Pancreas (tissue), 10 donors: Measurements from ENCODE around the gene RAD51B. TPM values are rescaled to one million over a fixed set of nuclear protein-coding genes. Genes with fewer than 3 reads are reported as not detected.
A peak's percentile ranks its signal among the peaks of the same experiment; 100 is the strongest.

ENCODE experiments used
- ATAC-seq, 4 donors: fragments of 200-7000 bp; cut with Tn5 transposase; one replicate each; pipeline versions ENCODE4 v1.8.0 to v1.9.1; 2020; ENCODE audit warnings: mild to moderate bottlenecking in 4 of 4, moderate library complexity in 4 of 4
- DNase-seq, 6 donors: peaks; one replicate each; pipeline ENCODE4 v3.0.0-alpha.2; 2020
- FAIRE-seq: peaks from 2 replicates; lab custom pipeline; 2012; peaks lifted over from hg19 to GRCh38; lab: Jason Lieb, UNC
- H3K27ac ChIP-seq, 4 donors: fragments of 200-600 bp; sonication (generic); 1 replicate in 3 of 4; 2 replicates in 1 of 4; pipeline versions ENCODE4 v1.5.0 to v1.8.0; 2020
- H3K27me3 ChIP-seq, 4 donors: fragments of 200-600 bp; one replicate each; pipeline ENCODE4 v1.8.0; 2021
- H3K36me3 ChIP-seq, 3 donors: fragments of 200-600 bp; sonication (generic) in 1 of 3; one replicate each; pipeline versions ENCODE4 v1.5.0 to v1.8.0; 2020 to 2021
- H3K4me1 ChIP-seq, 3 donors: fragments of 200-600 bp; one replicate each; pipeline ENCODE4 v1.8.0; 2021
- H3K4me3 ChIP-seq, 4 donors: fragments of 200-600 bp; sonication (generic) in 2 of 4; one replicate each; pipeline versions ENCODE4 v1.5.0 to v1.8.0; 2020 to 2021
- H3K9me3 ChIP-seq, 4 donors: fragments of 200-600 bp; one replicate each; pipeline ENCODE4 v1.8.0; 2021
- WGBS, 2 donors: extraction: QIAGEN DNeasy Blood & Tissue Kit; methylation state at CpG; one replicate each; pipeline ENCODE4 v1.1.7; 2013; 5-methylcytosine and 5-hydroxymethylcytosine counted together
- intact Hi-C, 3 donors: fragments of 100-400 bp; cut with DNase I; formaldehyde crosslinking; loops; one replicate each; pipeline versions ENCODE4 v1.11.1 to v1.14.2; 2022
- polyA plus RNA-seq, 2 donors: library from polyadenylated mRNA; stranded (reverse); fragments of 200-250 nt; gene quantifications; one replicate each; pipeline ENCODE4 v1.2.3, GENCODE V29; 2013
- total RNA-seq, 6 donors: library from RNA; stranded (reverse); fragmentation: NEBNext Ultra II Directional in 4 of 6; extraction: Animal tissue kit (Norgen Biotek cat#: 25700) in 4 of 6; gene quantifications; one replicate each; pipeline versions ENCODE4 v1.2.1 to v1.2.4, GENCODE V29; 2021 to 2023
- TF ChIP-seq, protein P1 (sequence below), 4 donors: fragments of 200-600 bp; sonication (generic) in 3 of 4; IDR thresholded peaks; one replicate each; pipeline versions ENCODE4 v1.5.0 to v1.8.0; 2021; ENCODE audit warnings: antibody characterized with exemption in 4 of 4
- donor health status: healthy with polysubstance abuse.
- donor health status: DM: no; HTN: no; CAD: no; lungs with moderate emphysema.
- donor health status: DM: no; HTN: no; CAD: no.
- donor health status: control.
- donor health status: control.
- donor health status: Bipolar disorder and iron deficiency.
- donor health status: DM: yes; HTN: yes; CAD: no.
- donor health status: DM: no; HTN: no; CAD: no.
- donor health status: DM: no; HTN: no; CAD: no.
- donor health status: DM: yes; HTN: yes; CAD: no.

The RAD51B gene
- total and polyA plus RNA-seq, 8 donors, result 1.1 to 17.3 (median 5.8) TPM

DNA sequence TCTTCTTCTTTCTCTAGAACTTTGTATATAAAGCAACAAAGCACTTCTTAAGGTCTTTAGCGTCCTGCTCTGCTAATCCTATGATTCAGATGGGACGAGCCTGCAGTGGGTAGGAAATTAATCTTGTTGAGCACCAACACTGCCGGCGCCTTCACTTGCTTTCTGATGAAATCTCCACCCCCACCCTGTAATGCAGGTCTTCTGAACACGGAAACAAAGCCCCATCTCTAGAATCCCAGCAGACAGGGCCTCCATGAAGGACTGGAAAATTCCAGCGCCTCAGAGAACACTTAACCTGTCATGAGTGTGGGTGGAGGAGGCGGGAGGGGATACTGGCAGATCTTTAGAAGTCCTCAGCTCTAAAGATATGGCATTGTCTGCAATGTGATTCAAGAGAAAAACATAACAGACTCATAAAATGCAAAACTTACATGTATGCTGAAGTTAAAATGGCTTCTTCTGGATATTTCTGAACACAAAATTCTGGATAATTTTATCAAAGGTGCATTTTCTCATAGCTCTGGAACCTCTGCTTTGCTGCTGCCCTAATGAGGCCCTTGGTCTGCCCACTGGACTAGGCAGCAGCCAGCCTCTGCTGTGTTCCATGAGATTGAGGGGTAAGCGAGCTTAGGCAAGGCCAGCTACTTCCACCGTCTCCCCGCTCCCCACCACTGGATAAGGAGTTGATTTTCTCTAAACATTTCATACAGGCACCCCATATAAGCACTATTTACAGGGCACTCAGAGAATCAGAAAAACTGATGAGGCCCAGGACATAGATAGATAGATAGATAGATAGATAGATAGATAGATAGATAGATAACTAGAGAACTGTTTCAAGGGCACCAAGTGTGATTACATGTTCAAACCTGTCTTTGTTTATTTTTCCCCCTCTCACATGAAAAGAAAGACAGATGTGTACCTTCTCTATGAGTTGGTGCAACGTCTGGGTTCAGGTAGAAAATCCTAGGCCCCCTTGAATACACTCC, 930.2 kb downstream of the RAD51B start:
- intact Hi-C loops, result no loop called here
- Histone ChIP-seq H3K9me3 (no peaks in the 10 kb centered on the region), H3K4me3 (no peak overlapping the region), H3K27ac (no peak overlapping the region), H3K36me3 (no peaks in the 10 kb centered on the region), H3K4me1 (no peaks in the 10 kb centered on the region), H3K27me3 (no peaks in the 10 kb centered on the region)
- ATAC-seq (peak in 1 of 4 donors; percentile 41), FAIRE-seq (no peak), DNase-seq (no peak)
- WGBS, 2 donors, result 83 to 84% methylated on average over 11 of the region's 11 CpGs
- TF ChIP-seq, protein P1, sequence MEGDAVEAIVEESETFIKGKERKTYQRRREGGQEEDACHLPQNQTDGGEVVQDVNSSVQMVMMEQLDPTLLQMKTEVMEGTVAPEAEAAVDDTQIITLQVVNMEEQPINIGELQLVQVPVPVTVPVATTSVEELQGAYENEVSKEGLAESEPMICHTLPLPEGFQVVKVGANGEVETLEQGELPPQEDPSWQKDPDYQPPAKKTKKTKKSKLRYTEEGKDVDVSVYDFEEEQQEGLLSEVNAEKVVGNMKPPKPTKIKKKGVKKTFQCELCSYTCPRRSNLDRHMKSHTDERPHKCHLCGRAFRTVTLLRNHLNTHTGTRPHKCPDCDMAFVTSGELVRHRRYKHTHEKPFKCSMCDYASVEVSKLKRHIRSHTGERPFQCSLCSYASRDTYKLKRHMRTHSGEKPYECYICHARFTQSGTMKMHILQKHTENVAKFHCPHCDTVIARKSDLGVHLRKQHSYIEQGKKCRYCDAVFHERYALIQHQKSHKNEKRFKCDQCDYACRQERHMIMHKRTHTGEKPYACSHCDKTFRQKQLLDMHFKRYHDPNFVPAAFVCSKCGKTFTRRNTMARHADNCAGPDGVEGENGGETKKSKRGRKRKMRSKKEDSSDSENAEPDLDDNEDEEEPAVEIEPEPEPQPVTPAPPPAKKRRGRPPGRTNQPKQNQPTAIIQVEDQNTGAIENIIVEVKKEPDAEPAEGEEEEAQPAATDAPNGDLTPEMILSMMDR (IDR thresholded peaks at IDR 0.05), result no peak

DNA sequence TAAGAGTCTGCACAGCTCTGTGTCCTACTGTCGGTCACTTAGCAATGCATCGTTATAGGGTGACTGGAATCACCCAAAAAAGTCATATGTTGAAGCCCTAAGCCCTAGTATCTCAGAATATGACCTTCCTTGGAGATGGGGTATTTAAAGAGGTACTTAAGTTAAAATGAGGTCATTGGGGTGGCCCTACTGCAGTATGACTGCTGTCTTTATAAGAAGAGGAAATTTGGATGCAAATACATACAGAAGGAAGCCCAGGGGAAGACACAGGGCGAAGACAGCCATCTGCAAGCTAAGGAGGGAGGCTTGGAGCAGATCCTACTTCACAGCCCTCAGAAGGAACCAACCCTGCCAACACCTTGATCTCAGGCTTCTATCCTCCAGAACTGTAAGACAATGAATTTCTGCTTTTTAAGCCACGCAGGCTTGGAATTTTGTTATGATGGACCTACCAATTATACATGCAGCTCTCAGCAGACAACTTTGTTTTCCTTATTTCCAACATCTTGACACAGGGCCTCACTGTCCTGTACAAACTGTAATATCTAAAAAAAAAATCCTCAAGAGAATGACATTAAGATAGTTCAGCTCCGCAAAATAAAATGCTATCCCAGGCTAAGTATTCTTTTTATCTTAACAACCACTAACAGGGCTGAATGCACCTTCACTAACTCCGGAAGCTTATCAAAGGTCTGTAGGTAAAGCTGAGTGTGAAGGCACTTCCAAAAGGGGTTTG, 932.9 kb downstream of the RAD51B start:
- TF ChIP-seq, protein P1 (IDR thresholded peaks at IDR 0.05), result no peak
- no peak overlapping the region for H3K27ac ChIP-seq
- H3K36me3 ChIP-seq, result no peaks in the 10 kb centered on the region
- no peaks in the 10 kb centered on the region for H3K27me3 ChIP-seq
- no peaks in the 10 kb centered on the region for H3K9me3 ChIP-seq
- ATAC-seq (no peak), DNase-seq (no peak), FAIRE-seq (no peak)
- WGBS, 2 donors, result 89 to 91% methylated on average over 6 of the region's 6 CpGs
- H3K4me1 ChIP-seq, result peaks cover 1 to 11% (median 8%) of the 10 kb centered on the region in 3 donors
- intact Hi-C loops, result no loop called here
- H3K4me3 ChIP-seq, result no peak overlapping the region

DNA sequence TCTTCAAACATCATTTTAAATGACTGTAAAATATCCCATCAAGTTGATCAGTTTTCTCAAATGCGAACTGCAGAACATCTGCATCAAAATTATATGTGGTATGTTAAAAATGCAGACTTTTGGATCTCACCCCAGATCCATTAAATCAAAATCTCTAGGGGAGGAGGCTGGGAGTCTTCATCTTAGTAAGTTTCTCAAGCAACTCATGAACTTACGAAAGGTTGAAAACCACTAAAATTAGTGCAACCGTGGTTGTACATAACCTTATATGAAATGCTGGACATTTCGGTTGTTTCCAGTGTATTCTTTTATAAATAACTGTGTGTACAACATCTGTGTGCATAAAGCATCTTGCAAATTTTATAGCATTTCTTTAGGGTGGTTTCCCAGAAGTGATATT, 934.1 kb downstream of the RAD51B start:
- no peaks in the 10 kb centered on the region for H3K9me3 ChIP-seq
- intact Hi-C loops, result no loop called here
- ATAC-seq (no peak), DNase-seq (no peak), FAIRE-seq (no peak)
- peaks cover 8 to 16% (median 11%) of the 10 kb centered on the region in 3 donors for H3K4me1 ChIP-seq
- WGBS, 2 donors, result 80 to 84% methylated on average over 4 of the region's 4 CpGs
- no peaks in the 10 kb centered on the region for H3K36me3 ChIP-seq
- H3K4me3 ChIP-seq, result no peak overlapping the region
- no peaks in the 10 kb centered on the region for H3K27me3 ChIP-seq
- no peak overlapping the region for H3K27ac ChIP-seq
- TF ChIP-seq, protein P1 (IDR thresholded peaks at IDR 0.05), result no peak

DNA sequence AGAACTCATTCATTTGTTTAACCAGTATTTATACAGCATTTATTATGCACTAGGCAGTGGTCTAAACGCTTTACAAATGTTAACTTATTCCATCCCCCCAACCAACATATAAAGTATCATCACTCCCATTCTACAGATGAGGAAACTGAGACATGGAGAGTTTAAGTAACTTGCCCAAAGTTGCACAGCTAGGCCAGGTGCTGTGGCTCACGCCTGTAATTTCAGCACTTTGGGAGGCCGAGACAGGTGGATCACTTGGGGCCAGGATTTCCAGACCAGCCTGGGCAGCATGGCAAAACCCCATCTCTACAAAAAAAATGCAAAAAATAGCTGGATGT, 935.4 kb downstream of the RAD51B start:
- FAIRE-seq (no peak), DNase-seq (no peak), ATAC-seq (no peak)
- H3K27ac ChIP-seq, result no peak overlapping the region
- peaks cover 8 to 16% (median 11%) of the 10 kb centered on the region in 3 donors for H3K4me1 ChIP-seq
- H3K36me3 ChIP-seq, result no peaks in the 10 kb centered on the region
- H3K9me3 ChIP-seq, result no peaks in the 10 kb centered on the region
- no peaks in the 10 kb centered on the region for H3K27me3 ChIP-seq
- no peak overlapping the region for H3K4me3 ChIP-seq
- TF ChIP-seq, protein P1 (IDR thresholded peaks at IDR 0.05), result no peak
- 94 to 97% methylated on average over 3 of the region's 3 CpGs for WGBS, 2 donors
- intact Hi-C loops, result no loop called here
